ENCODE data around the gene CAMK1G. TPM values are rescaled to one million over a fixed set of nuclear protein-coding genes. Genes with fewer than 3 reads are reported as not detected.

Gene CAMK1G
- total RNA-seq, 1 experiment from 2014 or later: 21.2 TPM

- Histone ChIP-seq H3K4me1 (ENCODE audit: insufficient read depth, low read length, poor library complexity, severe bottlenecking) (peaks cover 24% of the 10 kb centered on the region), H3K27me3 (replicated peaks; ENCODE audit: insufficient read depth, low read depth, low read length, poor library complexity) (no peaks in the 10 kb centered on the region), H3K27ac (ENCODE audit: low read depth, low read length, poor library complexity, severe bottlenecking) (no peak overlapping the region), H3K9me3 (ENCODE audit: low read depth, low read length, poor library complexity, severe bottlenecking) (no peaks in the 10 kb centered on the region), H3K4me3 (ENCODE audit: low read depth, low read length, poor library complexity, severe bottlenecking) (no peak overlapping the region), H3K36me3 (ENCODE audit: insufficient read depth, low read length, poor library complexity, severe bottlenecking) (no peaks in the 10 kb centered on the region)
- ChIA-PET POLR2A (ENCODE audit: low non-redundant PET) (no interaction called here), CTCF (interaction anchor here (0.6 to 2.4 kb wide), 10 partner anchors 9 to 247 kb away, joined by 3 to 10 read pairs (median 3); no protein-coding TSS in a partner anchor)
- TF ChIP-seq CTCF (conservative IDR thresholded peaks at IDR 0.05; ENCODE audit: low read depth, low read length) (peak; percentile 98), EZH2 (IDR thresholded peaks at IDR 0.05; ENCODE audit: borderline replicate concordance, low read depth, low read length, poor library complexity, severe bottlenecking) (no peak)
- BruUV-seq (replicated peaks): no TSS peak
- peak; percentile 90 for DNase-seq (ENCODE audit: low spot score)
- intact Hi-C loops (cut with micrococcal nuclease; ENCODE audit: unreplicated experiment): loop anchor here (1.0 to 10.0 kb wide), 4 partner anchors 50 to 418 kb away; no protein-coding TSS in a partner anchor
Measured at GRCh38 chr1:209576392-209577197, 6.9 kb upstream of the CAMK1G start.

- Histone ChIP-seq H3K27me3 (replicated peaks; ENCODE audit: insufficient read depth, low read depth, low read length, poor library complexity) (no peaks in the 10 kb centered on the region), H3K4me1 (ENCODE audit: insufficient read depth, low read length, poor library complexity, severe bottlenecking) (peaks cover 24% of the 10 kb centered on the region), H3K4me3 (ENCODE audit: low read depth, low read length, poor library complexity, severe bottlenecking) (no peak overlapping the region), H3K36me3 (ENCODE audit: insufficient read depth, low read length, poor library complexity, severe bottlenecking) (no peaks in the 10 kb centered on the region), H3K27ac (ENCODE audit: low read depth, low read length, poor library complexity, severe bottlenecking) (no peak overlapping the region), H3K9me3 (ENCODE audit: low read depth, low read length, poor library complexity, severe bottlenecking) (no peaks in the 10 kb centered on the region)
- POLR2A ChIA-PET (ENCODE audit: low non-redundant PET): no interaction called here
- no peak for TF ChIP-seq CTCF (conservative IDR thresholded peaks at IDR 0.05; ENCODE audit: low read depth, low read length)
- no peak for TF ChIP-seq EZH2 (IDR thresholded peaks at IDR 0.05; ENCODE audit: borderline replicate concordance, low read depth, low read length, poor library complexity, severe bottlenecking)
- CTCF ChIA-PET: interaction anchor here (1.0 to 2.4 kb wide), 4 partner anchors 11 to 50 kb away, joined by 3 to 10 read pairs (median 5); no protein-coding TSS in a partner anchor
- BruUV-seq (replicated peaks): no TSS peak
- no peak for DNase-seq (ENCODE audit: low spot score)
- intact Hi-C loops (cut with micrococcal nuclease; ENCODE audit: unreplicated experiment): loop anchor here (2.0 to 10.0 kb wide), 3 partner anchors 49 to 417 kb away; no protein-coding TSS in a partner anchor
Measured at GRCh38 chr1:209577346-209577745, 6.2 kb upstream of the CAMK1G start.

GRCh38 chr1:209580577-209580976 lies 2.9 kb upstream of the CAMK1G start:
- Histone ChIP-seq H3K27me3 (replicated peaks; ENCODE audit: insufficient read depth, low read depth, low read length, poor library complexity) (no peaks in the 10 kb centered on the region), H3K27ac (ENCODE audit: low read depth, low read length, poor library complexity, severe bottlenecking) (no peak overlapping the region), H3K4me1 (ENCODE audit: insufficient read depth, low read length, poor library complexity, severe bottlenecking) (peaks cover 37% of the 10 kb centered on the region), H3K36me3 (ENCODE audit: insufficient read depth, low read length, poor library complexity, severe bottlenecking) (no peaks in the 10 kb centered on the region), H3K4me3 (ENCODE audit: low read depth, low read length, poor library complexity, severe bottlenecking) (no peak overlapping the region), H3K9me3 (ENCODE audit: low read depth, low read length, poor library complexity, severe bottlenecking) (no peaks in the 10 kb centered on the region)
- TF ChIP-seq CTCF (conservative IDR thresholded peaks at IDR 0.05; ENCODE audit: low read depth, low read length) (no peak), EZH2 (IDR thresholded peaks at IDR 0.05; ENCODE audit: borderline replicate concordance, low read depth, low read length, poor library complexity, severe bottlenecking) (no peak)
- BruUV-seq (replicated peaks): no TSS peak
- POLR2A ChIA-PET (ENCODE audit: low non-redundant PET): no interaction called here
- CTCF ChIA-PET: no interaction called here
- DNase-seq (ENCODE audit: low spot score): no peak
- intact Hi-C loops (cut with micrococcal nuclease; ENCODE audit: unreplicated experiment): no loop called here

All from A673 (cell line).